ENCODE data around the gene DCAF7.

DNA sequence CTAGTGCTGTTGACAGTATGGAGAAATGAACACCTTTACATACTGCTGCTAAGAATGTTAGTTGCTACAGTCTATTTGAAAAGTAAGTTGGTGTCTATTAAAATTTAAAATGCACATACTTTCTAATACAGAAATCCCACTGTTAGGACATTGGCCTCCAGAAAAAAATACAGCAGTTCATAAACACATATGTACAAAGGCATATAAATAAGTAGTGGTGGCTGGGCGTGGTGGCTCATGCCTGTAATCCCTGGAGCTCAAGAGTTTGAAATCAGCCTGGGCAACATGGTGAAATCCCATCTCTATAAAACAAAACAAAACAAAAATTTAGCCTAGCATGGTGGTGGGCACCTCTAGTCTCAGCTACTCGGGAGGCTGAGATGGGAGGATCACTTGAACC is 13.1 kb downstream of the DCAF7 start:
- TF ChIP-seq, protein P1, sequence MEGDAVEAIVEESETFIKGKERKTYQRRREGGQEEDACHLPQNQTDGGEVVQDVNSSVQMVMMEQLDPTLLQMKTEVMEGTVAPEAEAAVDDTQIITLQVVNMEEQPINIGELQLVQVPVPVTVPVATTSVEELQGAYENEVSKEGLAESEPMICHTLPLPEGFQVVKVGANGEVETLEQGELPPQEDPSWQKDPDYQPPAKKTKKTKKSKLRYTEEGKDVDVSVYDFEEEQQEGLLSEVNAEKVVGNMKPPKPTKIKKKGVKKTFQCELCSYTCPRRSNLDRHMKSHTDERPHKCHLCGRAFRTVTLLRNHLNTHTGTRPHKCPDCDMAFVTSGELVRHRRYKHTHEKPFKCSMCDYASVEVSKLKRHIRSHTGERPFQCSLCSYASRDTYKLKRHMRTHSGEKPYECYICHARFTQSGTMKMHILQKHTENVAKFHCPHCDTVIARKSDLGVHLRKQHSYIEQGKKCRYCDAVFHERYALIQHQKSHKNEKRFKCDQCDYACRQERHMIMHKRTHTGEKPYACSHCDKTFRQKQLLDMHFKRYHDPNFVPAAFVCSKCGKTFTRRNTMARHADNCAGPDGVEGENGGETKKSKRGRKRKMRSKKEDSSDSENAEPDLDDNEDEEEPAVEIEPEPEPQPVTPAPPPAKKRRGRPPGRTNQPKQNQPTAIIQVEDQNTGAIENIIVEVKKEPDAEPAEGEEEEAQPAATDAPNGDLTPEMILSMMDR (IDR thresholded peaks at IDR 0.05; ENCODE audit: low read depth, low read length, missing input control) = no peak
- TF ChIP-seq, protein P2, sequence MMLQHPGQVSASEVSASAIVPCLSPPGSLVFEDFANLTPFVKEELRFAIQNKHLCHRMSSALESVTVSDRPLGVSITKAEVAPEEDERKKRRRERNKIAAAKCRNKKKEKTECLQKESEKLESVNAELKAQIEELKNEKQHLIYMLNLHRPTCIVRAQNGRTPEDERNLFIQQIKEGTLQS (IDR thresholded peaks at IDR 0.05) = no peak
- TF ChIP-seq TAF1 (conservative IDR thresholded peaks at IDR 0.05) (no peak), RAD21 (IDR thresholded peaks at IDR 0.05) (no peak), RXRA (IDR thresholded peaks at IDR 0.05) (no peak)
